OCI-LY7 (cell line): Measurements from ENCODE around the gene CRY2.

Source experiments
- CTCF ChIP-seq: fragments of 200-600 bp; sonication (generic); conservative IDR thresholded peaks from 2 replicates; pipeline ENCODE4 v1.5.1; 2014; ENCODE audit warnings: mild to moderate bottlenecking, antibody characterized with exemption, low read length, moderate library complexity, mixed read lengths
- EZH2phosphoT487 ChIP-seq: fragments of 200-600 bp; sonication (generic); IDR thresholded peaks from 2 replicates; pipeline ENCODE4 v1.6.1; 2018; ENCODE audit warnings: low read depth, borderline replicate concordance, mild to moderate bottlenecking, mixed run types, antibody characterized with exemption, low read length, moderate library complexity, mixed read lengths

GRCh38 chr11:45877845-45878244 is 30.6 kb downstream of the CRY2 start:
- no peak for TF ChIP-seq CTCF
- no peak for TF ChIP-seq EZH2phosphoT487
